Thyroid gland (tissue), 4 donors: ENCODE measurements around the gene CCBE1. TPM values are rescaled to one million over a fixed set of nuclear protein-coding genes. Genes with fewer than 3 reads are reported as not detected.

Experiments
- DNase-seq, 2 donors: peaks; one replicate each; pipeline ENCODE4 v3.0.0-alpha.2; 2019
- H3K27ac ChIP-seq, 3 donors: fragments of 200-600 bp; sonication (generic); 1 replicate in 2 of 3; 2 replicates in 1 of 3; pipeline ENCODE4 v1.5.1; 2016 to 2019; ENCODE audit warnings: mild to moderate bottlenecking in 1 of 3, moderate library complexity in 1 of 3
- H3K27me3 ChIP-seq: fragments of 200-600 bp; sonication (generic); one replicate; pipeline ENCODE4 v1.5.1; 2019
- H3K36me3 ChIP-seq, 2 donors: fragments of 200-600 bp; sonication (generic); one replicate each; pipeline ENCODE4 v1.5.1; 2016 to 2019
- H3K4me1 ChIP-seq, 2 donors: fragments of 200-600 bp; sonication (generic); one replicate each; pipeline ENCODE4 v1.5.1; 2017 to 2019
- H3K4me3 ChIP-seq, 3 donors: fragments of 200-600 bp; sonication (generic); replicated peaks in 1 of 3; 1 replicate in 2 of 3; 2 replicates in 1 of 3; pipeline ENCODE4 v1.5.1; 2016; ENCODE audit warnings: mild to moderate bottlenecking in 1 of 3
- H3K9me3 ChIP-seq: fragments of 200-600 bp; sonication (generic); one replicate; pipeline ENCODE4 v1.5.1; 2017
- CTCF ChIP-seq, 6 experiments: fragments of 200-600 bp in 3 of 6; fragments of 450-650 bp in 3 of 6; sonication (generic) in 3 of 6; IDR thresholded peaks; one replicate each; pipeline ENCODE4 v1.5.1; 2016 to 2019; ENCODE audit warnings: antibody characterized with exemption in 6 of 6, mild to moderate bottlenecking in 2 of 6, inconsistent platforms in 1 of 6, moderate library complexity in 1 of 6
- POLR2A ChIP-seq, 2 donors: fragments of 450-650 bp; IDR thresholded peaks; one replicate each; pipeline ENCODE4 v1.6.1; 2017; ENCODE audit warnings: antibody characterized with exemption in 2 of 2, mild to moderate bottlenecking in 2 of 2, moderate library complexity in 1 of 2
- WGBS, 2 donors: methylation state at CpG; one replicate each; pipeline ENCODE4 v1.1.5; 2017; 5-methylcytosine and 5-hydroxymethylcytosine counted together
- intact Hi-C: fragments of 100-400 bp; cut with DNase I; formaldehyde crosslinking; loops from one replicate; pipeline ENCODE4 v1.15.1; 2023
- total RNA-seq, 4 donors: library from RNA; depleted of rRNA; stranded (reverse); fragments of >200 nt; gene quantifications; one replicate each; pipeline ENCODE4 v1.2.3, GENCODE V29; 2016

The CCBE1 gene
- total RNA-seq, 4 donors from 2014 or later = 0.34 to 9.0 (median 1.1) TPM

GRCh38 chr18:59721931-59722330 lies 24.7 kb upstream of the CCBE1 start:
- Histone ChIP-seq H3K9me3 (no peaks in the 10 kb centered on the region), H3K27me3 (no peaks in the 10 kb centered on the region), H3K4me1 (no peaks in the 10 kb centered on the region), H3K4me3 (no peak overlapping the region), H3K36me3 (no peaks in the 10 kb centered on the region), H3K27ac (no peak overlapping the region)
- no peak for DNase-seq
- no peak for TF ChIP-seq CTCF (IDR thresholded peaks at IDR 0.05)
- no peak for TF ChIP-seq POLR2A (IDR thresholded peaks at IDR 0.05)
- WGBS, 2 donors = 98% methylated on average over 2 of the region's 2 CpGs
- intact Hi-C loops = no loop called here

- H3K4me1 ChIP-seq = no peaks in the 10 kb centered on the region
- WGBS, 2 donors = 92% methylated on average over 2 of the region's 2 CpGs
- no peaks in the 10 kb centered on the region for H3K36me3 ChIP-seq
- TF ChIP-seq POLR2A (IDR thresholded peaks at IDR 0.05) = no peak
- TF ChIP-seq CTCF (IDR thresholded peaks at IDR 0.05) = no peak
- DNase-seq = no peak
- intact Hi-C loops = no loop called here
- no peak overlapping the region for H3K27ac ChIP-seq
- H3K27me3 ChIP-seq = no peaks in the 10 kb centered on the region
- H3K4me3 ChIP-seq = no peak overlapping the region
- H3K9me3 ChIP-seq = no peaks in the 10 kb centered on the region
Measured at GRCh38 chr18:59721211-59721610, 24.0 kb upstream of the CCBE1 start.

- H3K4me3 ChIP-seq = no peak overlapping the region
- intact Hi-C loops = no loop called here
- 72 to 82% methylated on average over 3 of the region's 3 CpGs for WGBS, 2 donors
- H3K27ac ChIP-seq = no peak overlapping the region
- no peaks in the 10 kb centered on the region for H3K4me1 ChIP-seq
- H3K27me3 ChIP-seq = no peaks in the 10 kb centered on the region
- TF ChIP-seq CTCF (IDR thresholded peaks at IDR 0.05) = no peak
- no peak for TF ChIP-seq POLR2A (IDR thresholded peaks at IDR 0.05)
- H3K9me3 ChIP-seq = no peaks in the 10 kb centered on the region
- no peaks in the 10 kb centered on the region for H3K36me3 ChIP-seq
- DNase-seq = no peak
Measured at GRCh38 chr18:59719544-59720181, 22.4 kb upstream of the CCBE1 start.

- DNase-seq = no peak
- Histone ChIP-seq H3K36me3 (no peaks in the 10 kb centered on the region), H3K27ac (no peak overlapping the region), H3K9me3 (no peaks in the 10 kb centered on the region), H3K4me3 (no peak overlapping the region), H3K27me3 (no peaks in the 10 kb centered on the region), H3K4me1 (no peaks in the 10 kb centered on the region)
- WGBS, 2 donors = 55 to 73% methylated on average over 7 of the region's 7 CpGs
- intact Hi-C loops = no loop called here
- TF ChIP-seq CTCF (IDR thresholded peaks at IDR 0.05) = no peak
- TF ChIP-seq POLR2A (IDR thresholded peaks at IDR 0.05) = no peak
Measured at GRCh38 chr18:59718464-59719157, 21.4 kb upstream of the CCBE1 start.

GRCh38 chr18:59718108-59718463 lies 20.9 kb upstream of the CCBE1 start:
- H3K27me3 ChIP-seq = no peaks in the 10 kb centered on the region
- H3K27ac ChIP-seq = no peak overlapping the region
- no peak for TF ChIP-seq CTCF (IDR thresholded peaks at IDR 0.05)
- no peak for TF ChIP-seq POLR2A (IDR thresholded peaks at IDR 0.05)
- no peak overlapping the region for H3K4me3 ChIP-seq
- H3K4me1 ChIP-seq = no peaks in the 10 kb centered on the region
- WGBS, 2 donors = 87 to 89% methylated on average over 3 of the region's 3 CpGs
- H3K9me3 ChIP-seq = no peaks in the 10 kb centered on the region
- intact Hi-C loops = no loop called here
- no peak for DNase-seq
- no peaks in the 10 kb centered on the region for H3K36me3 ChIP-seq
